HepG2 (cell line): ENCODE results near the gene FAM228A. TPM values are rescaled to one million over a fixed set of nuclear protein-coding genes. Genes with fewer than 3 reads are reported as not detected.

Experiments
- ATAC-seq: fragments of 200-7000 bp; cut with Tn5 transposase; 3 replicates; pipeline ENCODE4 v1.9.1; 2020; ENCODE audit warnings: mild to moderate bottlenecking, moderate library complexity
- BruUV-seq: library from RNA; stranded (reverse); fragments of 400-500 nt; replicated peaks from 2 replicates; lab custom pipeline; 2021; lab: Mats Ljungman, UMichigan
- CTCF ChIA-PET: fragments of 300-600 bp; formaldehyde crosslinking; extraction: SDS; loops from one replicate; lab custom pipeline; 2021; ENCODE audit warnings: low total read pairs, inconsistent platforms, low intra/inter-chr PET ratio; lab: Yijun Ruan, JAX
- POLR2A ChIA-PET: fragments of 350-600 bp; sonication (Branson Sonifier 250); formaldehyde crosslinking; loops from one replicate; lab custom pipeline; 2020; ENCODE audit warnings: antibody characterized with exemption, inconsistent platforms; lab: Yijun Ruan, JAX
- DNase-seq: peaks from one replicate; pipeline ENCODE4 v3.0.0-alpha.2; 2015; ENCODE audit warnings: low spot score
- FAIRE-seq: peaks from 3 replicates; lab custom pipeline; 2011; peaks lifted over from hg19 to GRCh38; lab: Jason Lieb, UNC
- H2AFZ ChIP-seq: one replicate; pipeline ENCODE4 v1.6.1; 2011; ENCODE audit warnings: low read length, inconsistent platforms
- H3K27ac ChIP-seq: fragments of 300-600 bp; 3 replicates; pipeline ENCODE4 v1.8.0; 2011; ENCODE audit warnings: mixed run types, mild to moderate bottlenecking, mixed read lengths, low read length, inconsistent platforms; ENCODE audit not compliant: insufficient read depth; ENCODE audit errors: extremely low read length
- H3K27me3 ChIP-seq, 2 experiments: fragments of 200-600 bp in 1 of 2; 2 replicates in 1 of 2; 3 replicates in 1 of 2; pipeline versions ENCODE4 v1.6.0 to v1.8.0; 2011; ENCODE audit warnings: low read length in 2 of 2, mild to moderate bottlenecking in 2 of 2, moderate library complexity in 2 of 2, inconsistent platforms in 1 of 2; ENCODE audit not compliant: insufficient read depth in 2 of 2, control insufficient read depth in 1 of 2
- H3K36me3 ChIP-seq, 2 experiments: fragments of 200-600 bp in 1 of 2; replicated peaks in 1 of 2; 2 replicates in 1 of 2; 3 replicates in 1 of 2; pipeline versions ENCODE4 v1.5.1 to v1.8.0; 2011; ENCODE audit warnings: low read length in 2 of 2, inconsistent platforms in 1 of 2; ENCODE audit not compliant: insufficient read depth in 2 of 2, control insufficient read depth in 1 of 2
- H3K4me1 ChIP-seq: 2 replicates; pipeline ENCODE4 v1.5.1; 2012; ENCODE audit warnings: low read length, inconsistent platforms; ENCODE audit not compliant: insufficient read depth
- H3K4me2 ChIP-seq: 2 replicates; pipeline ENCODE4 v1.6.0; 2011; ENCODE audit warnings: low read depth, low read length, inconsistent platforms
- H3K4me3 ChIP-seq, 3 experiments: fragments of 200-600 bp in 1 of 3; sonication (generic), shearing (Covaris generic) in 1 of 3; replicated peaks in 1 of 3; 2 replicates each; pipeline ENCODE4 v1.5.1; 2011 to 2016; ENCODE audit warnings: low read length in 3 of 3, inconsistent platforms in 2 of 3, low read depth in 2 of 3, mild to moderate bottlenecking in 2 of 3, control low read depth in 1 of 3, mixed read lengths in 1 of 3; ENCODE audit not compliant: insufficient read depth in 1 of 3
- H3K79me2 ChIP-seq: one replicate; pipeline ENCODE4 v1.6.1; 2011; ENCODE audit warnings: low read length, inconsistent platforms; ENCODE audit not compliant: insufficient read depth
- H3K9ac ChIP-seq: 2 replicates; pipeline ENCODE4 v1.6.0; 2011; ENCODE audit warnings: mild to moderate bottlenecking, low read depth, low read length, inconsistent platforms; ENCODE audit not compliant: insufficient read depth
- H3K9me3 ChIP-seq: 2 replicates; pipeline ENCODE4 v1.5.1; 2012; ENCODE audit warnings: mild to moderate bottlenecking, low read length
- H4K20me1 ChIP-seq: 2 replicates; pipeline ENCODE4 v1.6.0; 2011; ENCODE audit warnings: inconsistent platforms, mild to moderate bottlenecking, low read length, moderate library complexity; ENCODE audit not compliant: insufficient read depth
- AHR ChIP-seq: IDR thresholded peaks from 2 replicates; pipeline ENCODE4 v1.6.1; 2018; ENCODE audit warnings: missing genetic modification reagents, missing compliant biosample characterization
- CBFB ChIP-seq: sonication (generic); formaldehyde crosslinking; IDR thresholded peaks from 2 replicates; pipeline ENCODE4 v1.4.0; 2020; ENCODE audit warnings: missing genetic modification reagents
- DR1 ChIP-seq: sonication (generic); formaldehyde crosslinking; IDR thresholded peaks from 2 replicates; pipeline ENCODE4 v1.8.0; 2021; ENCODE audit warnings: mild to moderate bottlenecking, missing genetic modification reagents, inconsistent platforms
- EED ChIP-seq: sonication (generic); formaldehyde crosslinking; IDR thresholded peaks from 2 replicates; pipeline ENCODE4 v1.5.0; 2020; ENCODE audit warnings: mild to moderate bottlenecking, missing genetic modification reagents
- ELF1 ChIP-seq: sonication (generic); formaldehyde crosslinking; IDR thresholded peaks from 2 replicates; pipeline ENCODE4 v1.4.0; 2020; ENCODE audit warnings: missing genetic modification reagents
- GTF2F1 ChIP-seq: fragments of 150-350 bp; IDR thresholded peaks from 2 replicates; pipeline ENCODE4 v1.6.1; 2014; ENCODE audit warnings: low read length
- MTA3 ChIP-seq: sonication (generic); formaldehyde crosslinking; IDR thresholded peaks from 2 replicates; pipeline ENCODE4 v1.4.0; 2020; ENCODE audit warnings: missing genetic modification reagents
- MZF1 ChIP-seq: sonication (generic); formaldehyde crosslinking; IDR thresholded peaks from 2 replicates; pipeline ENCODE4 v1.8.1; 2023; ENCODE audit warnings: mild to moderate bottlenecking, missing genetic modification reagents, borderline replicate concordance
- PTBP1 ChIP-seq: fragments of 200-400 bp; formaldehyde crosslinking; IDR thresholded peaks from 2 replicates; pipeline ENCODE4 v1.6.1; 2018; ENCODE audit warnings: low read length, low read depth; ENCODE audit not compliant: poor library complexity, severe bottlenecking
- SALL1 ChIP-seq: sonication (generic); formaldehyde crosslinking; IDR thresholded peaks from 2 replicates; pipeline ENCODE4 v1.8.0; 2022; ENCODE audit warnings: mild to moderate bottlenecking, missing genetic modification reagents
- ZBED4 ChIP-seq: sonication (generic); formaldehyde crosslinking; IDR thresholded peaks from 2 replicates; pipeline ENCODE4 v1.4.0; 2020; ENCODE audit warnings: missing genetic modification reagents, borderline replicate concordance
- ZMAT3 ChIP-seq: sonication (generic); formaldehyde crosslinking; conservative IDR thresholded peaks from 2 replicates; pipeline ENCODE4 v1.7.0; 2021; ENCODE audit warnings: missing genetic modification reagents
- ZNF235 ChIP-seq: sonication (generic); formaldehyde crosslinking; IDR thresholded peaks from 2 replicates; pipeline ENCODE4 v1.8.1; 2023; ENCODE audit warnings: mild to moderate bottlenecking, missing genetic modification reagents, borderline replicate concordance
- ZNF543 ChIP-seq: sonication (generic); formaldehyde crosslinking; IDR thresholded peaks from 2 replicates; pipeline ENCODE4 v1.4.0; 2020; ENCODE audit warnings: mild to moderate bottlenecking, missing genetic modification reagents
- ZNF670 ChIP-seq: sonication (generic); formaldehyde crosslinking; IDR thresholded peaks from 2 replicates; pipeline ENCODE4 v1.8.0; 2022; ENCODE audit warnings: mild to moderate bottlenecking, missing genetic modification reagents, borderline replicate concordance
- ZSCAN22 ChIP-seq: sonication (generic); formaldehyde crosslinking; IDR thresholded peaks from 2 replicates; pipeline ENCODE4 v1.4.0; 2020; ENCODE audit warnings: mild to moderate bottlenecking, missing genetic modification reagents
- WGBS: methylation state at CpG from one replicate; pipeline ENCODE4 v1.1.6; 2017; ENCODE audit warnings: low lambda C conversion rate; 5-methylcytosine and 5-hydroxymethylcytosine counted together
- in situ Hi-C: cut with HindIII; loops from 2 replicates; pipeline ENCODE4 v1.10.0; 2017; ENCODE audit warnings: low pct_unique_long_range_greater_than_20kb; ENCODE audit not compliant: extremely low pct_ligation_motif_present
- intact Hi-C: fragments of 100-400 bp; cut with micrococcal nuclease; formaldehyde crosslinking; loops from one replicate; pipeline ENCODE4 v1.10.0; 2022; ENCODE audit not compliant: unreplicated experiment
- polyA plus RNA-seq, 8 experiments: library from polyadenylated mRNA; depleted of rRNA in 3 of 8; stranded (reverse) in 7 of 8; unstranded in 1 of 8; fragments of >200 nt; fragmentation: Illumina TruSeq in 4 of 8; extraction: Trizol in 4 of 8; gene quantifications; 2 replicates each; pipeline versions ENCODE4 v1.2.1 to v1.2.3, GENCODE V29; 2011 to 2016; ENCODE audit warnings: low read depth in 4 of 8, missing spikeins in 1 of 8, mixed read lengths in 1 of 8; ENCODE audit not compliant: insufficient read depth in 1 of 8
- total RNA-seq, 5 experiments: library from RNA; depleted of rRNA; stranded (reverse); fragments of >200 nt; fragmentation: Illumina TruSeq; extraction: Trizol; gene quantifications; 2 replicates each; pipeline ENCODE4 v1.2.3, GENCODE V29; 2016; ENCODE audit warnings: low read depth in 1 of 5
- TF ChIP-seq, protein P1 (sequence below): sonication (generic); formaldehyde crosslinking; IDR thresholded peaks from 2 replicates; pipeline ENCODE4 v1.4.0; 2020; ENCODE audit warnings: mild to moderate bottlenecking, low read depth, missing genetic modification reagents

The FAM228A gene
- total and polyA plus RNA-seq, 2 of the 13 experiments (the other 11 are each of a cell fraction or from before 2014, with no cell fraction given): not detected

GRCh38 chr2:24211408-24211807 lies 36.6 kb downstream of the FAM228A start:
- ChIA-PET CTCF (no interaction called here), POLR2A (no interaction called here)
- Histone ChIP-seq H3K4me1 (no peaks in the 10 kb centered on the region), H3K4me2 (no peak overlapping the region), H3K27ac (no peak overlapping the region), H3K36me3 (peaks cover 2 to 16% of the 10 kb centered on the region in 2 experiments; a peak in 3 of 5 replicates), H3K9me3 (no peaks in the 10 kb centered on the region), H2AFZ (no peak overlapping the region), H3K4me3 (no peak overlapping the region), H4K20me1 (no peaks in the 10 kb centered on the region), H3K79me2 (no peaks in the 10 kb centered on the region), H3K9ac (no peak overlapping the region), H3K27me3 (no peaks in the 10 kb centered on the region)
- ATAC-seq (no peak), FAIRE-seq (no peak), DNase-seq (no peak)
- in situ Hi-C loops (no loop called here), intact Hi-C loops (no loop called here)
- WGBS: 77% methylated on average over 7 of the region's 7 CpGs
- BruUV-seq: no TSS peak
- no peak for TF ChIP-seq CBFB (CRISPR knock-in tag)
- TF ChIP-seq MZF1: no peak
- no peak for TF ChIP-seq MTA3
- TF ChIP-seq DR1 (CRISPR knock-in tag): no peak

DNA sequence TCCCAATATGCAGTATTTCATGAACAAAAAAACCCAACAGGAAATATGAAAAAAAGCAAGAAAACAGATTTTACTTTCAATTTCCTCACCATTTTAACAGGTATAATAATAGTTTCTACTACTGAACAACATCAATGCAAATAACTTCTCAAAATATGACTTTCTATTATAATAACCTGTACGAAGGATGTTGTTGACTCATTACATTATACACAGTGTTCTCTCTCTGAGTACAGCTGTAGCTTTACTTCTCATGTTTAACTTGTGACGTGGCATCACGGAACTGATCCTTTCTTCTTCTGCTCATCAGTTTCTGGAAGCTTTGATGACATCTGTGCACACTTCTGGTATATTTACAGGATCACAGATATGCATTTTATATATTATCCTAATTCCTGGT lies 40.0 kb downstream of the FAM228A start:
- ChIA-PET CTCF (no interaction called here), POLR2A (no interaction called here)
- Histone ChIP-seq H3K79me2 (no peaks in the 10 kb centered on the region), H3K27me3 (no peaks in the 10 kb centered on the region), H3K4me2 (no peak overlapping the region), H3K36me3 (peaks cover 0 to 6% of the 10 kb centered on the region in 2 experiments; a peak in 1 of 5 replicates), H4K20me1 (no peaks in the 10 kb centered on the region), H3K4me1 (no peaks in the 10 kb centered on the region), H3K4me3 (no peak overlapping the region), H2AFZ (no peak overlapping the region), H3K9ac (no peak overlapping the region), H3K27ac (no peak overlapping the region), H3K9me3 (no peaks in the 10 kb centered on the region)
- no TSS peak for BruUV-seq
- intact Hi-C loops: no loop called here
- ATAC-seq (no peak), FAIRE-seq (no peak), DNase-seq (no peak)
- in situ Hi-C loops: no loop called here
- 93% methylated on average over 3 of the region's 3 CpGs for WGBS
- no peak for TF ChIP-seq EED
- TF ChIP-seq ZBED4 (CRISPR knock-in tag): no peak
- TF ChIP-seq ZSCAN22 (CRISPR knock-in tag): no peak
- TF ChIP-seq, protein P1, sequence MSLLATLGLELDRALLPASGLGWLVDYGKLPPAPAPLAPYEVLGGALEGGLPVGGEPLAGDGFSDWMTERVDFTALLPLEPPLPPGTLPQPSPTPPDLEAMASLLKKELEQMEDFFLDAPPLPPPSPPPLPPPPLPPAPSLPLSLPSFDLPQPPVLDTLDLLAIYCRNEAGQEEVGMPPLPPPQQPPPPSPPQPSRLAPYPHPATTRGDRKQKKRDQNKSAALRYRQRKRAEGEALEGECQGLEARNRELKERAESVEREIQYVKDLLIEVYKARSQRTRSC: no peak
- no peak for TF ChIP-seq AHR
- TF ChIP-seq ZNF543: no peak
- TF ChIP-seq ZNF235: no peak
- no peak for TF ChIP-seq ELF1
- TF ChIP-seq ZNF670 (CRISPR knock-in tag): no peak
- no peak for TF ChIP-seq SALL1 (CRISPR knock-in tag)
- no peak for TF ChIP-seq PTBP1
- no peak for TF ChIP-seq ZMAT3
- TF ChIP-seq GTF2F1: no peak
